ENCODE data around the gene TOP2A. TPM values are rescaled to one million over a fixed set of nuclear protein-coding genes. Genes with fewer than 3 reads are reported as not detected.

The TOP2A gene
- total RNA-seq, 4 donors from 2014 or later = 0.26 to 1.6 (median 1.0) TPM

DNA sequence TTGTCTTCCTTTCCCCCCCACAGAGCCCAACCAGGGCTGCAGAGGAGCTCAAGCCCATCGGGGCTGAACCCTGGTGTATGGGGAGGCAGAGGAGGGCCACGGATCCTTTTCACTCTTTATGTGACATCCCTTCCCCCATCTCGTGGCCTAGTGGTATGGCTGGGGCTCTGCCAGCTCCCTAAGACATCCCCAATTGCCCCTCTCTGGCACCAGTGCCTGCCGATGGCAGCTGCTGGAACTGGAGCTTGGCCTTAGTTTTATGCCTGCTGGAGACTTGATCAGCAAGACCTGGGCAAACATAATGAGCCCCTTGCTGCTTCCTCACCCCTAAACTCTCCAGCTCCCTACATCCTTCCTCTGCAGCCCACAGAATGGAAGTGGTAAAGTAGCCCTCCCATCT lies 8.0 kb upstream of the TOP2A start:
- Histone ChIP-seq H3K27ac (no peak overlapping the region), H3K4me1 (peaks cover 6 to 8% of the 10 kb centered on the region in 2 donors), H3K9me3 (no peaks in the 10 kb centered on the region), H3K27me3 (no peaks in the 10 kb centered on the region), H3K4me3 (no peak overlapping the region), H3K36me3 (no peaks in the 10 kb centered on the region)
- no peak for ATAC-seq
- TF ChIP-seq POLR2A (IDR thresholded peaks at IDR 0.05) (no peak), CTCF (IDR thresholded peaks at IDR 0.05 in 4 of 5, conservative IDR thresholded peaks at IDR 0.05 in 1 of 5) (no peak)
- intact Hi-C loops (cut with DNase I; ENCODE audit: low total_unique reads) (no loop called here), in situ Hi-C loops (cut with MboI; ENCODE audit: low sequenced_read_pairs in 4 of 4) (loop anchor here in 1 of 4 donors (25.0 kb wide), 1 partner anchor 112 kb away; no protein-coding TSS in a partner anchor)
- no peak for DNase-seq

DNA sequence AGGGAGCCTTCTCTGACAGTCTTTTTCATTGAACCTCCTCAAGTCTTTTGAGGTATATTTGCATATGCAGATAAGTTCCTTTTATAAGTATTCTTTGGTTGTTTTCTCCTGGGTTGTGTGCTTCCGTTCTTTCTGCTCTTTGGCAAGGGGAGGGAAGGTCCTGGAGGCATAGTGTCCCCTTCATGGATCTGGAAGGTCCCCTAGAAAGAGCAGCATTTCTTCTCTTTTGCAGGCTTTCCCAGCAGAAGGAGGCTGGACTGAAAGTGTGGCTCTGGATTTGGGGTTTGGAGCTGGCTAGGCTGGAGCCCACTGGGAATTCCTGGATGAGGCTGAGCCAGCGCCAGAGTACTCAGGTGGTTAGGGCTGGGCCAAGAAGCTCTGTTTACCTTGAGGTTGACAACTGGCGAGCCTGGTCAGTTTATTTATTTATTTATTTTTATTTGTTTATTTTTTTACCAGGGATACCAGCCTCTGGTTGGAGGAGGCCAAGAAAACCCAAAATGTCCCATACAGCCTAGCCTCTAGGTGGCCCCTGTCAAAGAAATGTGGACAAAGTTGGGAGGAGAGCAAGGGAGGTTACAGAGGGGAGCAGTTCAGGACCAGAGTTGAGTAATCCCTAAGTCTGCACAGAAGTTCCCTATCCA lies 5.4 kb upstream of the TOP2A start:
- H3K9me3 ChIP-seq = no peaks in the 10 kb centered on the region
- peak overlapping the region in 3 of 4 donors; percentile 16 to 35 (median 30) for H3K27ac ChIP-seq
- no peaks in the 10 kb centered on the region for H3K36me3 ChIP-seq
- peak; percentile 37 to 43 for ATAC-seq
- intact Hi-C loops (cut with DNase I; ENCODE audit: low total_unique reads) = no loop called here
- peaks cover 6 to 12% of the 10 kb centered on the region in 2 donors for H3K4me1 ChIP-seq
- DNase-seq = no peak
- TF ChIP-seq CTCF (IDR thresholded peaks at IDR 0.05 in 4 of 5, conservative IDR thresholded peaks at IDR 0.05 in 1 of 5) = no peak
- no peak for TF ChIP-seq POLR2A (IDR thresholded peaks at IDR 0.05)
- no peaks in the 10 kb centered on the region for H3K27me3 ChIP-seq
- in situ Hi-C loops (cut with MboI; ENCODE audit: low sequenced_read_pairs in 4 of 4) = no loop called here
- H3K4me3 ChIP-seq = no peak overlapping the region

- no peak overlapping the region for H3K27ac ChIP-seq
- H3K4me3 ChIP-seq = no peak overlapping the region
- no peaks in the 10 kb centered on the region for H3K36me3 ChIP-seq
- peaks cover 0 to 10% (median 5%) of the 10 kb centered on the region in 3 donors for H3K27me3 ChIP-seq
- TF ChIP-seq CTCF (IDR thresholded peaks at IDR 0.05 in 4 of 5, conservative IDR thresholded peaks at IDR 0.05 in 1 of 5) (no peak), POLR2A (IDR thresholded peaks at IDR 0.05) (no peak)
- no peaks in the 10 kb centered on the region for H3K9me3 ChIP-seq
- H3K4me1 ChIP-seq = peaks cover 12 to 18% of the 10 kb centered on the region in 2 donors
- ATAC-seq (no peak), DNase-seq (no peak)
- intact Hi-C loops (cut with DNase I; ENCODE audit: low total_unique reads) = loop anchor here (5.0 kb wide), 1 partner anchor 132 kb away; the partner anchor contains the start of gene CDC6
- in situ Hi-C loops (cut with MboI; ENCODE audit: low sequenced_read_pairs in 4 of 4) = loop anchor here in 1 of 4 donors (10.0 kb wide), 1 partner anchor 115 kb away; the partner anchor contains the start of gene RARA
Observed at GRCh38 chr17:40419559-40420331, 2.0 kb upstream of the TOP2A start.

DNA sequence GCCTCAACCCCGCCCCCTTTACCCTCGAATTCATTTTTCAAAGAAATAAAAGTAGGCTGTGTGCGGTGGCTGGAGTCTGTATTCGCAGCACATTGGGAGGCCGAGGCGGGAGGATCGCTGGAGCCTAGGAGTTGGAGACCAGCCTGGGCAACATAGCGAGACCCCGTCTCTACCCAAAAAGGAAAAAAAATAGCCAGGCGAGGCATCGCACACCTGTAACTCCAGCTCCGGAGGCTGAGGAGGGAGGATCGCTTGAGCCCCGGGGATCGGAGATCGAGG lies 671 bp upstream of the TOP2A start:
- Histone ChIP-seq H3K4me3 (peak overlapping the region; percentile 56 to 87 (median 61)), H3K27ac (peak overlapping the region; percentile 37 to 58 (median 46)), H3K4me1 (peaks cover 10 to 12% of the 10 kb centered on the region in 2 donors), H3K36me3 (no peaks in the 10 kb centered on the region), H3K27me3 (peaks cover 0 to 10% (median 5%) of the 10 kb centered on the region in 3 donors), H3K9me3 (no peaks in the 10 kb centered on the region)
- DNase-seq = no peak
- no peak for ATAC-seq
- no peak for TF ChIP-seq CTCF (IDR thresholded peaks at IDR 0.05 in 4 of 5, conservative IDR thresholded peaks at IDR 0.05 in 1 of 5)
- no peak for TF ChIP-seq POLR2A (IDR thresholded peaks at IDR 0.05)
- in situ Hi-C loops (cut with MboI; ENCODE audit: low sequenced_read_pairs in 4 of 4) (loop anchor here in 1 of 4 donors (10.0 kb wide), 1 partner anchor 114 kb away; the partner anchor contains the start of gene RARA), intact Hi-C loops (cut with DNase I; ENCODE audit: low total_unique reads) (loop anchor here (1.0 to 5.0 kb wide), 2 partner anchors 115 to 131 kb away; partner anchors contain the start of gene CDC6)
